UCSD-AML1 (cell line): ENCODE measurements around the gene ANKZF1.

Experiments used
- DNase-seq: peaks from one replicate; lab custom pipeline; 2025; ENCODE audit not compliant: unreplicated experiment; lab: John Stamatoyannopoulos, UW

The ANKZF1 gene

DNA sequence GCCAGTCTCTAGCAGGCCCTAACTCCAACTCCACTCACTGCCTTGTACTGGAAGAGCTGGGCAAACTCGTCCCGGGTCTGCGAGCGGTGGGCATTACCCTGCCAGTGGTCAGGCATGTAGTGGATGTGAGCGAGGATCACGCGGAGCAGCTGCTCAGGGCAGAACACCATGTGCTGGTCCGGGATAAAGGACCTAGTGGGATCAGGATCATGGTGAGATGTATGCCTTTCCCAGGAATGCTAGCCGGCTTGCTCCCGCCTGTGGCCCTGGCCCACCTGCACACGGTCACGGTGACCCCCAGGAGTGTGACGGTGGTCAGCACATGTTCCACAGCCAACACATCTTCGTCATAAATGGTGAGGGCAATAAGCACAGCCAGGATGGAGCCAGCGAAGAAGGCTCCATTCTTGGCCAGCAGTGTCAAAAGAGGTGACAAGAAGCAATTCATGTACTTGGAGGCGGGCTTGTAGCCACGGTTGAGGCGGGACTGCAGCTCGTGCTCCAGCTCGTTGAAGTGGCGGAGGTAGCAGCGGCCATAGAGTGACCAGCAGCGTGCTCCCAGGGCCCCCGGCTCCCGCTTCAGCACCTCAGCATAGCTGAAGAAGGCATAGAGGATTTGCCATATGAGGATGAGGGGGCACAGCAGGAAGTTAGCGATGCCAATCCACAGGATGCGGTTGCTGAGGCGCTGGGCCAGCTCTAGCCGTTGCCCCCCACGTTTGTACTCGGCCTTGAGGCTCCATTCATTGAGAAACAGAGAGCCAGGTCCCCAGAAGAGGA lies 5.6 kb upstream of the ANKZF1 start:
- no peak for DNase-seq

DNA sequence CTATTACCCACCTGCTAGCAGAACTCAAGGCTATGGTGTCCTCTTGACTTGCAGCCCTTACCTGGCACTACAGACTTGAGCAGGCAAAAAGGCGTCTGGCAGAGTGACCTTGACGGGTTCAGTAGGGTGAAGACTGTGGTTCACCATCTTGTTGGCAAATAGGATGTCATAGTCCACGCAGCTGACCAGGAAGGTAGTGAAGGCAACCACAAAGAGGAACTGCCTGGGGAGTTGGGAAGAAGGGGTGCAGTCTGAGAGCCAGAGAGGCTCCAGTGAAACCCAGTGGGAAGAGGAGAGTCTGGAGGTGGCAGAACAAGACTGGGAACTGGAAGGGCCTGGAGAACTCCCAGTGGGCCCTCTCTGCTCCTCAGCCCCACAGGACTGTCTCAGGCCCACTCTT lies 4.3 kb upstream of the ANKZF1 start:
- DNase-seq = peak; percentile 51

DNA sequence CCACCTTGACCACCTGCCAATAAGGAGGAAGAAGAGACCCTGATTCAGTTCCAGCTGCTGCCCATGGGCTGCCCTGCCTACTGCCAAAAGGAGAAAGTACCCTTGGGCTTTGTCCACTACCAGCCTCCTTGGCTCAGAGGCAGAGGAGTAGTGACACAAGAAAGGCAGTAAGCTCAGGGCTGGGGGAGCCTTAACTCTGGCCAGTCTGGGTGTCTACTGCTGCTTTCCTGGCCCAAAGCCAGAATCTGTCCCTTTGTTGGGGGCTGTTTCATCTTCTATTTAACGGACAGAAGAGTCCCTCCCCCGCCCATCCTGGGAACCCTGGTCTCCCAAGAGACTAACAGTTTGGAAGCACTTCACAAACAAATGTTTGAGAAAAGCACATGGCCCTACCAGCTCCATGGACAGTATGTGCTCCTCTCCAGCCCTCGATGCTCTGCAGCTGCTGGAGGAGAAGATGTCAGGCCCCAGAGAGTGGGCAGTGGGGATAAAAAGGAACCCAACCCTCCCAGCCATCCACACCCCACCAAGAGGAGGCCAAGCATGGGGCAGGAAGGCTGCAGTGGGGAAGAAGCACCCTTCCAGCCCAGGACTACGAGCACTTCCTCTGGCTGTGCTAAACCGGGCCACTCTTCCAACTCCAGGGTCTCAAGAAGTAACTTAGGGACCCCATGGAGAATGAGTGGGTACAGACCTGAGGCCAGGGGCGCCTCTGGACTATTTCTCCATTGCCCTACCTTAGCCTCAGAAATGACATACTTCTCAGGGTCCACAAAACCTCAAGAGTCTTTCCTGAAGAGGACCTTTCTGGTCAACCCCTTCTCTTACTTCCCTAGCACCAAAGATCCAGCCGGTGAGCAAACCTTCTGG lies 1.3 kb upstream of the ANKZF1 start:
- peak; percentile 28 for DNase-seq

DNA sequence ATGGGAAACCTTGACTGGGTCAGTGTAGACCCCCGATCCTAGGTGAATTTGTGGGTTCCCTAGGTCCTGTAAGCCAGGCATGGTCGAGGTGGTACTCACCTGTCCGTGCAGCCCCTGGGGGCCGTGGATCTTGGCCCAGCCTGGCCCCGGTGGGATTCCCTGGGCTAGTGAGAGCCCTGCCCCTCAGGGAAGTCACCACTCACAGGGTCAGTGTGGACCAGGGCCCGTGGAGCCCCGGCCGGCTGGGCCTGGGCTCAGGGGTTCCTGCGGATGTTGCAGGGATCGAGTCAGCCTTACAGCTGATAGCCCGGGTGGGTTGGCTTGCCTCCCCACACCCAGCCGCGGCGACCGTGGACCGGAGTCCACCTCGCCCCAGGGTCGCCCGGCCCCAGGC lies 698 bp upstream of the ANKZF1 start:
- DNase-seq = no peak

DNA sequence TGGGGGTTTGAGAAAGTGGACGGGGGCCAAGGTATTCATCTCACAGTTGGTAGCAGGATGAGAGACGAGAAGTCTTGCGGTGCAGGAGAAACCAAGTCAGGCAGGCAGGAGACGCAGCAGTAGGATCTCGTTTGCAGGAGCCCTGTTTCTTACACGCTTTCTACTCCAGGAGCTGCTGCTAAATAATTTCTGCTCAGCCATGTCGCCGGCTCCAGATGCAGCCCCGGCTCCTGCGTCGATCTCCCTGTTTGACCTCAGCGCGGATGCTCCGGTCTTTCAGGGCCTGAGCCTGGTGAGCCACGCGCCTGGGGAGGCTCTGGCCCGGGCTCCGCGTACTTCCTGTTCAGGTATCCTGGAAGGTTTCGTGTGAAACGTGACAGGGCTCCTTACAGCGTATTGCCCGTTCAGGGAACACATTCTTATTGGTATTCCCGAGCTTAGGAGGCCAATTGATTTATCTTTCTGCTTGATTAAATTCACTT lies 494 bp downstream of the ANKZF1 start:
- peak; percentile 54 for DNase-seq

DNA sequence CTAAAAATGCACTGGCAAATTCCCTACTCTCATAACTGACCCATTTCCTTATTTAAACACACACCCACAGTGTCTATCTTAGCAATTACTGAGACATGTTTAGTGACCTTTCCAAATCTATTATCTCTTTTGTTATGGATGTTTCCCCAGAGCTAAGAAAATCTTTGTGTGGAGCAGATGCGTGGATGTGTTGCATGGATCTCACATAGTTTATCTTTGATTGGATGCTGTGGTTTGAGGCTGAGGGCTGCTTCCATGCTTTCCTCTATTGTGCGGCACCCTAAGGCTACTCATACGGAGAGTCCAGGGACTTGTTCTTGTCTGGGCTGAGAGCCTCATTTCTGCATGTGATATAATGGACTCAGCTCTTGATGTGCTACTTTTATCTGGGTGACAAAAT lies 4.7 kb downstream of the ANKZF1 start:
- DNase-seq = no peak

DNA sequence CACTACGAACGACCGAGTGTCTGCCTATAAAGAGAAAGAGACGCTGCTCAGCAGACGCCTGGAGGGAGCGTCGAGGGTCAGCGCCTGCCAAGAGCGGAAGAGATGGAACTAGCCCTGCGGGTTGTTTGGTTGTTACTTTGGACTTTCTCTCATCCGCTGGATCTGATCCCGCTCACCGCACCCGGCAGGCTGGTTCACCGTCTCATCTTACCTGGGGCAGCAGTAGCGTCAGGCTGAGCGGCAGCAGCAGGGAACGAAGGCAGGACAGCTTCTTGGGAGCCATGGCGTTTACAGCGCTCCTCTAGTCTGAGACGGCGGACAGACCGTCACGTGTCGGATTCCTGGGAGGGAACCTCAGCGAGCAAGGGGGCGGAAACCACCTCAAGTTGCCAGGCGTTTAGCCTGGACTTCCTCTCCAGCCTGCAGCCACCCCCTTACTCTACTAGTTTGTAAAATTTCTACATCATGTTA lies 13.7 kb downstream of the ANKZF1 start:
- DNase-seq = no peak

DNA sequence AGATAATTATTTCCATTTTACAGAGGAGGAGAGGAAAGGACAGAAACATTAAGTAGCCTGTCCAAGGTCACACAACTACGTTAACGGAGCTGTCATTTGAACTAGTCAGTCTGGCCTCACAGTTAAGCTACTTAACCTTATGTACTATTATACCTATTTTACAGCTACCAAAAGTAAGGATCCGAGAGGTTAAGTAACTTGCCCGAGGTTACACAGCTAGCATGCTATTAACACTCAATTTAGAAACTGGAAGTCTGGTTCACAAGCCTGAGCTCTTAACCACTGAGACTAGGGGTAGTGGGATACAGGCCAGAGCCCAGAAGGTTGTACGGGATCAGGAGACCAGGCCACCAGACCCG lies 15.2 kb downstream of the ANKZF1 start:
- no peak for DNase-seq

DNA sequence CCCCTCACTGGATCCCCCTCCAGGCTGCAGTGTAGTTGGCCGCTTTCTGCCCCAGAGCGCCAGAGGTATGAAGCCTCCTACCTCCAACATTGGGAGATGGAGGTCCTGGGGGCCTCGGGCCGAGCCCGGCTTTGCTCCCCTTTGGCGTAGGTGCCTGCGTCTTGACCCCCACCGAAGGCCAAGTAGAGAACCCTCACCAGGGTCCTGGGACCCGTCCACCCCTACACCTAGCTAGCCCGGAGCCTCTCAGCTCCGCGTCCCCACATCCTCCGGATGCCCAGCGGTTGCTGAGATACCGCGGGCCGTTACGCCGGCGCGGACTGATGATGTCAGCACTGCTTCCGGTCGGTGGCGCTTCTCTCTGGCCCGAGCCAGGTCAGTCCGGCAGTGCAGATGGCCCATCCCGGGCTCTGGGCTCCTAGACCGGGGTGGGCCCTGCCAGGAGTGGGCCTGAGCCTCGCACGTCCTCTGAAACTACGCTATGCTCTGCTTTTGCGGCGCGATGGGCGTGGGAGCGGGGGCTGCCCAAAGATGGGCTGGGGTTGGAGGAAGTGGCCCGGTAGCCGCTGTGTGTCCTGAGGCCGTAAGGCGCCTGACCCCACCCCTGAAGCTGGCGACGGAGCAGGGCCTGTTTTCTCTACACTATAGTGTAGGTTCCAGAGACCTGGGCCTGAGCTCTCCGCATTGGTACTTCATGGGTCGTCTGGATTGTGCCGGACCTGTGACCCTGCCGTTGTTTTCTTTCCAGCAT lies 15.7 kb downstream of the ANKZF1 start, which contains the start of the genes GLB1L and STK16:
Gene GLB1L (minus strand): TSS at position 297 of the 751 bp plus-strand sequence. CDS start 1,871 bp downstream, outside the sequence.
Gene STK16 (plus strand): TSS at position 332 of the 751 bp plus-strand sequence. CDS start 521 bp downstream, outside the sequence.
- DNase-seq = peak; percentile 94

DNA sequence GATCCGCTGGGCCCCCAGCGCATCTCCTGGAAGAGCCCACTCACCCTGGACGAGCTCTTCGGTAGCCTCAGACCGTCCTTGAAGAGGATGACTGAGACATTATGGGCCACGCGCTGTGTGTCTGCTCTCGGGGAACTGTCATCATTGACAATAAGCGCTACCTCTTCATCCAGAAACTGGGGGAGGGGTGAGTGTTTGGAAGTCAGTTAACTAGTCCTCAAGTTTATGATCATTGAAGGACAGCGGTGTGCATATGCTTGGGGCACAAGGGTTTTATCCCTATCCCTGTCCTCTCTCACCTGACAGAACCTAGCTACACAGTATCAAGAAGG lies 16.3 kb downstream of the ANKZF1 start:
- DNase-seq = no peak

DNA sequence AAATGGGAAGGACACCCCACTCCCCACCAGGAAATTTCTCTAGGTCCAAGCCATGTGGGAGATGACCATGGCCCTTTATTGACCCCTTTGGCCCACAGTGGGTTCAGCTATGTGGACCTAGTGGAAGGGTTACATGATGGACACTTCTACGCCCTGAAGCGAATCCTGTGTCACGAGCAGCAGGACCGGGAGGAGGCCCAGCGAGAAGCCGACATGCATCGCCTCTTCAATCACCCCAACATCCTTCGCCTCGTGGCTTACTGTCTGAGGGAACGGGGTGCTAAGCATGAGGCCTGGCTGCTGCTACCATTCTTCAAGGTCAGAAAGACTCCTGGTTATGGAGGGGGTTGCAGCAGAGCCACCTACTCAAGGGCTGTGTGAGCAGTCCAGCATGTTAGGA lies 17.0 kb downstream of the ANKZF1 start:
- no peak for DNase-seq

DNA sequence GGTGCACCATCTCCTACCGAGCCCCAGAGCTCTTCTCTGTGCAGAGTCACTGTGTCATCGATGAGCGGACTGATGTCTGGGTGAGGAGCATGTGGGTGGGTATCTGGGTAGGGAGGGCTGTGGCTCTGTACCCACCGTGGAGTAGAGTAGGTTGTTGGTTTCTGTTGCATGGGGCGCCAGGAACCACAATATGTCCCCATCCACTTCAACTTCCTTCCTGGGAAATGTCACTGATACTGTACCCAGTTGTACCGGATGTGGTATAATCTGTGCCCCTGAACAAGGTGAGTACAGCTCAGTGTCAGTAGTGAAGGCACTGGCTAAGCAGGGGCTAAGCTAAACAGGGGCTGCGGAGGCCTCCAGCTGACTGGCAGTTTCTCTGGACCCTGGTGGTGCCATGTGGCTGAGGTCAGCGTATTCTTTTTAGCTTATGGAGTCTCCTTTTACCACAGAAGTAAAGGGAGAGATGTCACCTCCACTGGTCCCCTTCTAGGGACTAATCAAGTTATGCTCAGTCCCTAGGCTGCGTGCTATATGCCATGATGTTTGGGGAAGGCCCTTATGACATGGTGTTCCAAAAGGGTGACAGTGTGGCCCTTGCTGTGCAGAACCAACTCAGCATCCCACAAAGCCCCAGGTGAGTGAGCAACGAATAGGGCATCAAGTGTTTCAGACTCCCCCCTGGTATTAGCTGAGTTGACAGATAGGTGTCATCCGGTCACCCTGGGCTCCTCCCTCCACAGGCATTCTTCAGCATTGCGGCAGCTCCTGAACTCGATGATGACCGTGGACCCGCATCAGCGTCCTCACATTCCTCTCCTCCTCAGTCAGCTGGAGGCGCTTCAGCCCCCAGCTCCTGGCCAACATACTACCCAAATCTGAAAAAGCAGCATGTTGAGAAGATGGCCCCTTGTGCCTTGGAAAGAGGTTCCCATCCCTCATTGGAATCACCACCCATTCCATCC lies 18.4 kb downstream of the ANKZF1 start:
- peak; percentile 49 for DNase-seq

DNA sequence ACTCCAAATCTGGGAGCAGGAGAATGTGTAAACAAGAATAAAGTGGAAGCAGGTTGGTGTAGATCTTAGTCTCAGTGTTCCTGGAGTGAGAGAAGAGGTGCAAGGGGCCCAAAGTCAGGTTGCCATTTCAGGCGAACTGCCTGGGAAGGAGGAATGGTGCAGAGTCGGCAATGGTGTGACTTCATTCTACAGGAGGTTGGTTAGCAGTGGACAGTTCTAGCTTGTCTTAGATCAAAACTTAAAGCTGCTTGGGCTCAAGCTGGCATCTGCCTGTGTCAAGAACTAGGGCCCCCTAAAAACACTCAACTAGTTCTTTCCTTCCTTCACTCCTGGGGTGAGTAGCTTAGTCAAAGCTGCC lies 19.2 kb downstream of the ANKZF1 start:
- DNase-seq = no peak

DNA sequence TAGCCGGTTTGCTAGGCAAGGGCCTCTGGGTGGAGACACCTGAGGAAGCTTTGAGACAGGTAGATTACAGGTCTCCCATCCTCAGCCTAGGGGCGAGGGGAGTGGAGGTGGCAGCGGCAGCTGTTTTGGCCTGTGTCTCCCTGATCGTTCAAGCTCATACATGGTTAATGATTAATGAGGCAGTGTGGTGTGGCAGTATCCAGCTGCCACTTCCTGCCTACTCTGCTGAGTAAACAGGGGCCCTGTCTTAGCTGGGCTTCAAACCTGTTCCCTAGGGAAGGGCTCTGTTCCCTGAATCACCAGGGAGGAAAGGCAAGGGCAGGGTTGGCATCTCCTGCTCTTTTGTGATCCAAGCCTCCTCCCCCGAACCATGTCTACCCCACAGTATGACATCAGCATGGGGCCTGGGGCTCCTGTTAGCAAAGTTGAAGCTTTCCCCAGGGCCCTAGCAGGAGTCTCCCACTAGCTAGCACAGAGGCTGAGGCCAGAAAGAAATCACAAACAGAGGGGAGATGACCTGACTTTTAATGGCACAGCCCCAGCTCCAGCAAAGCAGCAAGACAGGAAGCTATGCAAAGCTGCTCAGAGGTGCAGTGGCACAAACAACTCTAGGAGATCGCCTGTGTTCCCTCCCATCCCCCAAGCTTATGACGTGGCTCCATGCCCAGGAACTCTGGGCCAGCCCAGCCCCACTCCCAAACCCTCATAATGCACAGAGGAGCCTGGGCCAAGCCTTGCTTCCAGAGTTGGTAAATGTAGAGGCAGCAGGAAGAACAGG lies 19.8 kb downstream of the ANKZF1 start:
- DNase-seq = peak; percentile 83

DNA sequence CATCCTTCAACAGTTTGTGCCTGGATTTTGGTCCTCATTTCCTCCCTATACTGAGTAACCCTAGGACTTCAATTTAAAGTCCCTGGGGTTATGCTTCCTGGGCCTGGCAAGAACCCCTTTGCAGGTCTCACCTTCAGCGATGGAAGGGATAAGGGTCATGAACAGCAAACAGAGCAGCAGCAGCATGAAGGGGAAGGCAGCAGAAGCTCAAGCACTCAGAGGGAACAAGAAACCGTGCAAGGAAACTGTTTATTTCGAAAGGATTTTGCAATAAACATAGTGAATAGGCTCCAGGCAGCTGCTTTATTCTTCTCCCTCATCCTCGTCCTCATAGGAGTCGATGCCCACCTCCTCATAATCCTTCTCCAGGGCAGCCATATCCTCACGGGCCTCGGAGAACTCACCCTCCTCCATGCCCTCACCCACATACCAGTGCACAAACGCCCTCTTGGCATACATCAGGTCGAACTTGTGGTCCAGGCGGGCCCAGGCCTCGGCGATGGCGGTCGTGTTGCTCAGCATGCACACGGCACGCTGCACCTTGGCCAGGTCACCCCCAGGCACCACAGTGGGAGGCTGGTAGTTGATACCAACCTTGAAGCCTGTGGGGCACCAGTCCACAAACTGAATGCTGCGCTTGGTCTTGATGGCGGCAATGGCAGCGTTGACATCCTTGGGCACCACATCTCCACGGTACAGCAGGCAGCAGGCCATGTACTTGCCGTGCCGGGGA lies 20.6 kb downstream of the ANKZF1 start:
- DNase-seq = no peak

DNA sequence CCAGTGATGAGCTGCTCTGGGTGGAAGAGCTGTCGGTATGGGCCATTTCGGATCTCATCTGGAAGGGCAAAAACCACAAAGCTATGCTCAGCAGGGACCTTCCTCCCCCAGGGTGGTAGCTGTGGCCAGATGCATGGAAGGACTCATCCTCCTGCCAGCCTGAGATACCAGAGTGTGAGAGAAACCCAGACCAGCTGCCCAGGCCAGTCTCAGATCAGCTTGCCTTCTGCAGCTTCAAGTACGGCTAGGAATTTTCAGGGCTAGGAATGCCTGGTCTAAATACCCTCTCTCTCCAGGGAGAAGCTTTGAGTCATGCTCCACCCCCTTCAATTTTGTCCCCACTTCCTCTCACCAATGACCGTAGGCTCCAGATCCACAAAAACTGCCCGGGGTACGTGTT lies 22.1 kb downstream of the ANKZF1 start:
- no peak for DNase-seq

DNA sequence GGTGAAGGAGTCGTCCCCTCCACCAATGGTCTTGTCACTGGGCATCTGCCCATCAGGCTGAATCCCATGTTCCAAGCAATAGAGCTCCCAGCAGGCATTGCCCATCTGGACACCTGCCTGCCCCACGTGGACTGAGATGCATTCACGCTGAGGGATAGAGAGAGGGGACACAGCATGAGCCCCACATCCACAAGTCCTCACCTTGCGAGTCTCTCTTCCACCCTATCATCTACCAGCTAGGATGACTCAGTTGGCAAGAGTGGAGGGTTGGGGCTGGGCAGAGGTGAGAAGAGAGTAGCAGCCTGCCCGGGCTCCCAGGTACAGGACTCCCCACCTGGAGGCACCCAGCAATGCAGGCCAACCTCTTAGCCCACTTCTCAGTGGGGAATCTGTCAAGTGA lies 22.5 kb downstream of the ANKZF1 start:
- DNase-seq = no peak

DNA sequence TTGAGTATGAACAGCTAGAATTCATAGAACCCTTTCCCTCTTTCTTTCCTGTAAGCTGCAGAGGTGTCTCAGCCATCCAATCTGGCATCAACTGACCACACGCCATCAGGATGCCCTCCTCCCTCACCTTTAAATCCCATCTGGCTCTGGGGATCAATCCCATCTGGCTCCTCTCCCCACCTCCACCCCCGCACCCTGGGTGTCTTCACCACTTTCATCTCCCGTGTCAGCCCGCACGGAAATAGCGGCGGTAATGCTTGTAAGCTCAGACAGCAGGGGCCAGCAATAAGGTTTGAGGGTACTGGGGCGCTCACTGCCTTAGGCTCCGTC lies 22.9 kb downstream of the ANKZF1 start:
- no peak for DNase-seq
